HCT116 (cell line): ENCODE measurements around the gene RND1.

Experiments used
- CEBPB ChIP-seq: IDR thresholded peaks from 2 replicates; pipeline ENCODE4 v1.6.1; 2012; ENCODE audit warnings: low read depth
- EZH2 ChIP-seq: fragments of 200-600 bp; sonication (generic); IDR thresholded peaks from 2 replicates; pipeline ENCODE4 v1.6.1; 2017; ENCODE audit warnings: antibody characterized with exemption, mixed run types
- EZH2phosphoT487 ChIP-seq: fragments of 200-600 bp; IDR thresholded peaks from 2 replicates; pipeline ENCODE4 v1.6.1; 2018; ENCODE audit warnings: antibody characterized with exemption, borderline replicate concordance
- JUND ChIP-seq: IDR thresholded peaks from 2 replicates; pipeline ENCODE4 v1.6.1; 2012
- POLR2A ChIP-seq: IDR thresholded peaks from 2 replicates; pipeline ENCODE4 v1.7.0; 2011; ENCODE audit warnings: borderline replicate concordance; ENCODE audit not compliant: insufficient read depth, insufficient read length; ENCODE audit errors: extremely low read depth
- POLR2AphosphoS5 ChIP-seq: IDR thresholded peaks from 2 replicates; pipeline ENCODE4 v1.6.1; 2011; ENCODE audit warnings: mild to moderate bottlenecking, low read depth, low read length, moderate library complexity
- RAD21 ChIP-seq: IDR thresholded peaks from 2 replicates; pipeline ENCODE4 v1.6.1; 2012; ENCODE audit warnings: low read depth, mild to moderate bottlenecking
- TCF7L2 ChIP-seq: IDR thresholded peaks from 2 replicates; pipeline ENCODE4 v1.7.0; 2011; ENCODE audit warnings: borderline replicate concordance, inconsistent platforms; ENCODE audit not compliant: insufficient read depth, insufficient read length; ENCODE audit errors: extremely low read depth
- ZNF274 ChIP-seq: fragments of 200-500 bp; sonication (Bioruptor generic); IDR thresholded peaks from 2 replicates; pipeline ENCODE4 v1.6.1; 2014; ENCODE audit warnings: mild to moderate bottlenecking, low read depth, low read length, inconsistent platforms
- TF ChIP-seq, protein P1 (sequence below), 3 experiments: fragments of 200-600 bp in 1 of 3; sonication (generic) in 1 of 3; IDR thresholded peaks in 2 of 3; conservative IDR thresholded peaks in 1 of 3; 2 replicates each; pipeline ENCODE4 v1.5.1; 2012 to 2017; ENCODE audit warnings: low read depth in 2 of 3, low read length in 2 of 3, antibody characterized with exemption in 1 of 3, borderline replicate concordance in 1 of 3, control low read depth in 1 of 3, mild to moderate bottlenecking in 1 of 3, mixed read lengths in 1 of 3, mixed run types in 1 of 3, moderate library complexity in 1 of 3; ENCODE audit not compliant: insufficient read depth in 1 of 3
- TF ChIP-seq, protein P2 (sequence below): IDR thresholded peaks from 2 replicates; pipeline ENCODE4 v1.6.1; 2011; ENCODE audit warnings: mild to moderate bottlenecking, low read length, moderate library complexity; ENCODE audit not compliant: insufficient replicate concordance; ENCODE audit errors: extremely low read depth

DNA sequence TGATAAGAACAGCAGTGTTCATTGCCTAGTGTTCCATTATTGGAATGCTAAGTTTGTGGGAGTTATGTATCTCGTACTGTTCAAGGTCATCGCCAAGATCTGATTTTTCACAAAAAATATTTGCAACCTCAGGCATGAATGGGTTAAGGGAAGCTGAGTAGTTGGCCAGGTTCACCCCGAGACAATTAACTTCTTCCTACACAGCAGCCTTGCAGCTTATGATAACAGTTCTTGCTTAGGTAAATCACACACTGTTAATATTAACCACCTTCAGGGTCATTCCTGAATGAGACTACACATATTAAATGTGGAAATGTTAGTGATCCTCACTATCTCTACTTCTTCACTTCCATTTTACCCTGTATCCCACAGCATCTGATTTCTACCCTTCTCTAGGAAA is 41.6 kb upstream of the RND1 start:
- TF ChIP-seq, protein P1, sequence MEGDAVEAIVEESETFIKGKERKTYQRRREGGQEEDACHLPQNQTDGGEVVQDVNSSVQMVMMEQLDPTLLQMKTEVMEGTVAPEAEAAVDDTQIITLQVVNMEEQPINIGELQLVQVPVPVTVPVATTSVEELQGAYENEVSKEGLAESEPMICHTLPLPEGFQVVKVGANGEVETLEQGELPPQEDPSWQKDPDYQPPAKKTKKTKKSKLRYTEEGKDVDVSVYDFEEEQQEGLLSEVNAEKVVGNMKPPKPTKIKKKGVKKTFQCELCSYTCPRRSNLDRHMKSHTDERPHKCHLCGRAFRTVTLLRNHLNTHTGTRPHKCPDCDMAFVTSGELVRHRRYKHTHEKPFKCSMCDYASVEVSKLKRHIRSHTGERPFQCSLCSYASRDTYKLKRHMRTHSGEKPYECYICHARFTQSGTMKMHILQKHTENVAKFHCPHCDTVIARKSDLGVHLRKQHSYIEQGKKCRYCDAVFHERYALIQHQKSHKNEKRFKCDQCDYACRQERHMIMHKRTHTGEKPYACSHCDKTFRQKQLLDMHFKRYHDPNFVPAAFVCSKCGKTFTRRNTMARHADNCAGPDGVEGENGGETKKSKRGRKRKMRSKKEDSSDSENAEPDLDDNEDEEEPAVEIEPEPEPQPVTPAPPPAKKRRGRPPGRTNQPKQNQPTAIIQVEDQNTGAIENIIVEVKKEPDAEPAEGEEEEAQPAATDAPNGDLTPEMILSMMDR (IDR thresholded peaks at IDR 0.05 in 2 of 3, conservative IDR thresholded peaks at IDR 0.05 in 1 of 3; ENCODE audit: borderline replicate concordance in 1 of 3, insufficient read depth in 1 of 3, low read depth in 2 of 3, low read length in 2 of 3) = no peak
- no peak for TF ChIP-seq POLR2A
- TF ChIP-seq POLR2AphosphoS5 = no peak
- no peak for TF ChIP-seq TCF7L2
- TF ChIP-seq EZH2 = no peak
- TF ChIP-seq, protein P2, sequence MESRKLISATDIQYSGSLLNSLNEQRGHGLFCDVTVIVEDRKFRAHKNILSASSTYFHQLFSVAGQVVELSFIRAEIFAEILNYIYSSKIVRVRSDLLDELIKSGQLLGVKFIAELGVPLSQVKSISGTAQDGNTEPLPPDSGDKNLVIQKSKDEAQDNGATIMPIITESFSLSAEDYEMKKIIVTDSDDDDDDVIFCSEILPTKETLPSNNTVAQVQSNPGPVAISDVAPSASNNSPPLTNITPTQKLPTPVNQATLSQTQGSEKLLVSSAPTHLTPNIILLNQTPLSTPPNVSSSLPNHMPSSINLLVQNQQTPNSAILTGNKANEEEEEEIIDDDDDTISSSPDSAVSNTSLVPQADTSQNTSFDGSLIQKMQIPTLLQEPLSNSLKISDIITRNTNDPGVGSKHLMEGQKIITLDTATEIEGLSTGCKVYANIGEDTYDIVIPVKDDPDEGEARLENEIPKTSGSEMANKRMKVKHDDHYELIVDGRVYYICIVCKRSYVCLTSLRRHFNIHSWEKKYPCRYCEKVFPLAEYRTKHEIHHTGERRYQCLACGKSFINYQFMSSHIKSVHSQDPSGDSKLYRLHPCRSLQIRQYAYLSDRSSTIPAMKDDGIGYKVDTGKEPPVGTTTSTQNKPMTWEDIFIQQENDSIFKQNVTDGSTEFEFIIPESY = no peak
- no peak for TF ChIP-seq CEBPB
- no peak for TF ChIP-seq JUND
- TF ChIP-seq ZNF274 = no peak
- TF ChIP-seq EZH2phosphoT487 = no peak
- no peak for TF ChIP-seq RAD21
